Measurements from ENCODE around the gene IFI35.
"Not testable (repeated sequence)": the region's sequence is repeated elsewhere in the genome, so short reads cannot be mapped to it uniquely, and the experiment has no call there.

IFI35 gene

GRCh38 chr17:43006639-43007551 is at the start of gene IFI35:
Gene IFI35, plus strand, starts transcription at chr17:43006784. Its CDS starts 164 bp downstream, at chr17:43006948.
- DNase-seq: peak; percentile 7

DNA sequence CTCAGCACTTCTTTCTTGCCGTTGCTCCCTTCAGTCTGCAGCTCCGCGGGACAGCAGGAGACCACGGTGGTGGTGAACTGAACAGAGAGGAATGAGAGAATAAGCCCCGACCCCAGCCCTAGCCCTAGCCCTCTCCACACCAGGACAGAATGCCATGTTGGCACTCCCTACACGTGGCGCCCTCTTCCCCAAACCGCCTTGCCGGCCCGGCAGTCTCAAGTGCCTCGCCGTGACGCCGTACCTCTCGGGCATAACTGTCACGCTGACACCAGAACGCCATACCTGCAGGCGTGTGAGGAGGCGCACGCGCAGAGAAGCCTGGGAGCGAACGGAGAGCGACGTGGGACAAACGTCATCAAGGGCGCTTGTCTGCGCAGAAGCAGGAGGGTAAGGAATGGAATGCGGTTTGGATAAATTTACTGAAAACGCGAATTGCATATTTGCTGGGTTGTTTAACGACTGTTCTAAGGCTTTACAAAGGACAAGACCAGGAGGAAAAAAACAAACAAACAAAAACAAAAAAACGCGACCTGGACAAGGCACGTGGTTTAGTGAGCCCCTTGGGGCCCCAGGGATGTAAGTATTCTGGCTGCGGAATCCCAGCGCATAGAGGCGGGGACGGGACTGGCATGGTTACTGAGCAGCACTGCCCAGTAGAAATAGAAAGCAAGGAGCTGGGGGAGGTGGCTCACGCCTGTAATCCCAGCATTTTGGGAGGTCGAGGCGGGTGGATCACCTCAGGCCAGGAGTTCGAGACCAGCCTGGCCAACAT is 42.2 kb upstream of the IFI35 start, which contains the start of gene AARSD1:
TSS of gene AARSD1 (minus strand) at position 294 of the 772 bp plus-strand sequence. CDS start at position 280, 14 bp downstream.
- DNase-seq: peak; percentile 86

GRCh38 chr17:42967925-42968324 is 38.7 kb upstream of the IFI35 start:
- no peak for DNase-seq

GRCh38 chr17:42969001-42969581 is 37.5 kb upstream of the IFI35 start:
- DNase-seq: no peak

DNA sequence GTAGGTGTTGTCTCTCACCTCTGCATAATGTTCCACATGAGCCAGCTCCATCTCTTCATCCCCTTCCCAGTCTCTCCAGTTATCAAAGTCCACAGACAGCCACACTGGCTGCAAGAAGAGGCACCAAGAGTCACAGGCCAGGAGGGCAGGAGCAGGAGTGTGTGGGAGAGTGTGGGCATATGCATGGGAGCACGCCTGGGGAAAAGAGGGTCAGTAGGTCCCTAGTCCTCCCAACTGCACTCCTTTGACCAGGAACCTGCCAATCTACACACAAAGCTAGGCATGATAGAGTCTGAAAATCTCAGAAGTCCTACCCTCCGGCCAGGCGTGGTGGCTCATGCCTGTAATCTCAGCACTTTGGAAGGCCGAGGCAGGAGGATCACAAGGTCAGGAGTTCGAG is 35.0 kb upstream of the IFI35 start:
- DNase-seq: no peak

DNA sequence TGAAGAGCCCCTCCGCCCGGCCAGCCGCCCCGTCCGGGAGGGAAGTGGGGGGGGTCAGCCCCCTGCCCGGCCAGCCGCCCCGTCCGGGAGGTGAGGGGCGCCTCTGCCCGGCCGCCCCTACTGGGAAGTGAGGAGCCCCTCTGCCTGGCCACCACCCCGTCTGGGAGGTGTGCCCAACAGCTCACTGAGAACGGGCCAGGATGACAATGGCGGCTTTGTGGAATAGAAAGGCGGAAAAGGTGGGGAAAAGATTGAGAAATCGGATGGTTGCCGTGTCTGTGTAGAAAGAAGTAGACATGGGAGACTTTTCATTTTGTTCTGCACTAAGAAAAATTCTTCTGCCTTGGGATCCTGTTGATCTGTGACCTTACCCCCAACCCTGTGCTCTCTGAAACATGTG is 33.3 kb upstream of the IFI35 start:
- not testable (repeated sequence) for DNase-seq

DNA sequence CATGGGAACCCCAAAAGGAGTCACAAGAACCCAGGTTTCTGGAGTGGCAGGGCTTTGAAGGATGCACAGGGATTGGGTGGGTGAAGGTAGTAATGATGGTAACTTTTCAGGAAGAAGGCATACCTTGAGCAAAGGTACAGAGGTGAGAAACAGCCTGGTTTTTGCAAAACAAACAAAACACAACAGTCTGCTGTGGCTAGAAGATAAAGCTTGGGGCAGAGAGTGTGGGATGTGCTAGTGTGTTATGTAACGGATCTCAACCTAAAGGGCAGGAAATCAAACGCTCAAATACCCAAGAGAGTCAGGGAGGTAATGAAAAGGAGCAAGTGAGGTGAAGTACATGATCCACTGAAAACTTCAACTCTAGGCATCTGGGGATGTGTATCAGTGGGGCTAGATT is 31.3 kb upstream of the IFI35 start:
- DNase-seq: no peak

DNA sequence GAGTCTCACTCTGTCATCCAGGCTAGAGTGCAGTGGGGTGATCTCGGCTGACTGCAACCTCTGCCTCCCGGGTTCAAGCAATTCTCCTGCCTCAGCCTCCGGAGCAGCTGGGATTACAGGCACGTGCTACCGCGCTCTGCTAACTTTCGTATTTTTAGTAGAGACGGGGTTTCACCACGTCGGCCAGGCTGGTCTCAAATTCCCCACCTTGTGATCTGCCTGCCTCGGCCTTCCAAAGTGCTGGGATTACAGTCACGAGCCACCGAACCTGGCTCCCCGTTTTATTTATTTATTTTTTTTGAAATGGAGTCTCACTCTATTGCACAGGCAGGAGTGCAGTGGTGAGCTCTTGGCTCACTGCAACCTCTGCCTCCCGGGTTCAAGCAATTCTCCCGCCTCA is 30.9 kb upstream of the IFI35 start:
- not testable (repeated sequence) for DNase-seq

DNA sequence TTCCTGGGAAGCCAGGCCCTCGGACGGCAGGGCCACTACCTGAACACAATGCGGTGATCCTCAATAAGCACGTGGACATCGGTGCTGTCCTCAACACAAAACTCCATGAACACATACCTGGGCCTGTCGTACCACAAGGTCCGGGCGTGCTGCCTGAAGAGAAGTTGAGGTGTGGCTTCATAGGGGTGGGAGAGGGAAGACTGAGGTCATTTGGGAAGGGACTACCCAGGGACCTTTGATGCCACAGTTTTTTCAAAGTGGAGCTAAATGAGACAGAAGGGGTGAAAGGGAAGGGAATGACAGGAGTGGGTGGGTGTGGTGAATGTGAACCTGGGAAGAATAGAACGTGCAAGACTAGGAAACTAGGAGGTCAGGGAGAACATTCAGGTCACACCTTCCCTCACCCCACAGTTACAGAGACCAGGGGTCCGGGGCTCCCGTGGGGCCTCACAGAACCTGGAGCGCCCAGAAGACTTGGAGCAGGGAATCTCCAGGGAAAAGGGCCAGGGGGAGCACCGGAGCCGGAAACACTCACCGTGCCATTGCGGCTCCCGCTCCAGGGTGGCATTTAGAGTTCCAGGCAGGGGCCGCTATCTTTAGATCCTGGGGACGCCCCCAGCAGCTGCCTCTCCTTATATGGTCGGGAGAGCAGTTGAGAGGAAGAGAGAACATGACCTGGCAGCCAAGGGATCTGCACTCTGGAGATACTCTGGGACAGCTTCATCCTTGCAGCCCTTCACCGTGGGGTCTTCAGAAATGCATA is 26.9 kb upstream of the IFI35 start, which contains the start of gene PTGES3L:
TSS of gene PTGES3L (minus strand) at position 570 of the 763 bp plus-strand sequence. CDS start at position 543, 27 bp downstream.
- peak; percentile 69 for DNase-seq

DNA sequence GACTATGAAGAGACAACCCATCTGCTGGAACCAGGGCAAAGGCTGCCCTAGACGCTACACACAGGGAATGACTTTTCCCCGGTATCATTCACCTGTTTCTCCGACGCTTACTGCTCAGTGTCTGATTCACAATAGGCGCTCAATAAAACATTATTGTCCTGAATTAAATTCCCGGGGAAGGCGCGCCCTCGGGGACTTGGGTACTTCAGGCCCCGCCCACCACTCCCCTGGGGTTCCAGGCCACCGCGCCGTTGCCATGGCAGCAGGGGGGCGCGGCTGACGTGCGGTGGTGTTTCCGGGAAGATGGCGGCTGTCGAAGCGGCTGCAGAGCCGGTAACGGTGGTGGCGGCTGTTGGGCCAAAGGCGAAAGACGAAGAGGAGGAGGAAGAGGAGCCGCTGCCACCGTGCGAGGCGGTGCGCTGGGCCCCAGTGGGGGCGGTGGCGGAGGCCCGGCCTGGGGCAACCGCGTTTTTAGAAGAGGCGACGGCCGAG is 26.3 kb upstream of the IFI35 start, which contains the start of gene RUNDC1:
TSS of gene RUNDC1 (plus strand) at position 292 of the 492 bp plus-strand sequence. CDS start at position 304, 12 bp downstream.
- peak; percentile 69 for DNase-seq

- DNase-seq: no peak
These were observed 25.7 kb upstream of the IFI35 start for GRCh38 chr17:42980766-42981397.

DNA sequence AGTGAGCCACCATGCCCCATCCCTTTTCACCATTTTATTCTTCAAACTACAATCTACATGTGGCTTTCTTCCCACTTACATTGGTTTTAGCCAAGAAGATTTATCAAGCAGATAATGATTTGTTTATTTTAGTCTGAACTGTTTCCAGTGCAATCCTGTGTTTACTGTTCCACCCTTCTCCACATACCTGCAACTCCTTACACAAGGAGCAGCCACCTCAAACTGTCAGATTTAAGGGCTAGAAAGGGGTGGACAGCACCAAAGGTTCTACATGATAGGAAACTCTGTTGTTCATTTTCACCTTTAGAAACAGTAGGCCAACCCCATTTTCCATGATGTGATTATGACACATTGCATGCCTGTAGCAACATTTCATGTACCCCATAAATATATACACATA is 24.3 kb upstream of the IFI35 start:
- no peak for DNase-seq

DNA sequence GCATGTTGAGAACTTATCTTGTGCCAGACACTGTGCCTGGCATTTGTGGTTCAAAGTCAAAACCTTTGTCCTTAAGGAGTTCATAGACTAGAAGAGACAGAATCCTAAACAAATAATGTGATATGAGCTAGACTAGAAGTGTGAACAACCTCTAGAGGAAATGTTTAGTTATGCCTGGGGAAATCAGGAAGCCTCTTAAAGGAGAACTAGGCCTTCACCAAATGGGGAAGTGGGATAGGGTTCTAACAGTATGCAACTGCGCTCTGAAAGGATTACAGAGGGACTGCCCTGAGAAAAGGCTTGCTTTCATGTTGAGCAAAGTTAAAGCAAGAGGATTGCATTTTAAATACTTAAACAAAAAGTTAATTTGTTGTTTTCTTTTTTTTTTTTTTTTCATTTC is 21.4 kb upstream of the IFI35 start:
- no peak for DNase-seq

DNA sequence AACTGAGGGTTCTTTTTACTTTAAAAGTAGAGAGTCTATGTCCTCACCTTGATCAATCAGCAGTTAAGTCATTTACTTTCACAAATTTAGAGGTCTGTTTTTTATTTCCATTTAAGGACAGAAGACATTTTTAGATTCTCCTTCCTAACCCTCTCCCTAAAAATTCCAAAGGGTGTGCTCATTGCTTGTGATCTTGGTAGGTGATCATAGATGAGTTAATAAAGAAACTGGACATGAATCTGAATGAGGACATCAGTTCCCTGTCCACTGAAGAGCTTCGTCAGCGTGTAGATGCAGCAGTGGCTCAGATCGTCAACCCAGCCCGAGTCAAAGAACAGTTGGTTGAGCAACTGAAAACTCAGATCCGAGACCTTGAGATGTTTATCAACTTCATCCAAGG is 17.4 kb upstream of the IFI35 start:
- no peak for DNase-seq

DNA sequence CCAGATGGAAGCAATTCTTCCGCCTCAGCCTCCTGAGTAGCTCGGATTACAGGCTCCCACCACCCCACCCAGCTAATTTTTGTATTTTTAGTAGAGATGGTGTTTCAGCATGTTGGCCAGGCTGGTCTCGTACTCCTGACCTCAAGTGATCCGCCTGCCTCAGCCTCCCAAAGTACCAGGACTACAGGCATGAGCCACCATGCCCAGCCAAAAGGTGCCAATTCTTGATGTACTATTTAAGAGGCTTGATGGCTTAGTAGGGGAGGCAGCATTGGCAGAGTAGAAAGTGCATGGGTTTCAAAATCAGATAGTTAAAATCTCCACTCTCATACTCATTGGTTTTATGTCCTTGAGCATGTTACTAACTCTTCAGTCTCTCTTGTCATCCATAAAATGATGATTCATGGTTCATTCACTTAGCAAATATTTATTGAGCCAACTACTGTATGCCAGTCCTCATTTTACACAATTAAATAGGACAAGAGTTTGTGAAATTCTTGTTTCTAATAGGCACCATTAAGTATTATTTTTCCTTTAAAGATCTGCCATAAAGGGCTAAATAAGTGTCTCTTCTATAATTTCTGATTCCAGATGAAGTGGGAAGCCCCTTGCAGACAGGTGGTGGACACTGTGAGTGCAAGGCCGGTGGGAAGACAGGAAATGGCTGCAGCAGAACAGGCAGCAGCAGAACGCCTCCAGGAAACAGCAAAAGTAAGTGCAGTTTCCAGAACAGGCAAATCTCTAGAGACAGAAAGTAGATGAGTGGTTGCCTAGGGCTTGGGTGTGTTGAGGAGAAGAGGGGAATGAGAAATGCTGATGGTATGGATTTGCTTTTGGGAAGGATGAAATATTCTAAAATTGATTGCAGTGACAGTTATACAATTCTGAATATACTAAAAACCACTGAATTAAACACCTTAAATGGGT is 16.6 kb upstream of the IFI35 start:
- no peak for DNase-seq

GRCh38 chr17:42991471-42991870 is 15.1 kb upstream of the IFI35 start:
- no peak for DNase-seq

- no peak for DNase-seq
These were observed 13.7 kb upstream of the IFI35 start for GRCh38 chr17:42992872-42993271.

GRCh38 chr17:42993913-42994312 is 12.7 kb upstream of the IFI35 start:
- not testable (repeated sequence) for DNase-seq

GRCh38 chr17:42997390-42997983 is 9.1 kb upstream of the IFI35 start:
- DNase-seq: peak; percentile 49

Measured in NCI-H1694 (cell line).